GM12878 (cell line): Measurements from ENCODE around the gene GAS6. TPM values are rescaled to one million over a fixed set of nuclear protein-coding genes. Genes with fewer than 3 reads are reported as not detected.

ENCODE experiments used
- ATAC-seq: fragments of 200-7000 bp; cut with Tn5 transposase; 3 replicates; pipeline ENCODE4 v1.9.1; 2020; ENCODE audit warnings: mild to moderate bottlenecking, moderate library complexity
- BruUV-seq: library from RNA; stranded (reverse); fragments of 400-500 nt; replicated peaks from 2 replicates; lab custom pipeline; 2021; lab: Mats Ljungman, UMichigan
- CTCF ChIA-PET: fragments of 300-600 bp; sonication (Branson Sonifier 250); formaldehyde crosslinking; extraction: SDS; loops from one replicate; lab custom pipeline; 2021; ENCODE audit warnings: inconsistent platforms; lab: Yijun Ruan, JAX
- POLR2A ChIA-PET: fragments of 350-600 bp; formaldehyde crosslinking; extraction: SDS; loops from one replicate; lab custom pipeline; 2021; ENCODE audit warnings: inconsistent platforms; lab: Charles Lee
- RAD21 ChIA-PET: fragments of 300-600 bp; sonication (Branson Sonifier 250); formaldehyde crosslinking; loops from one replicate; lab custom pipeline; 2023; ENCODE audit warnings: antibody characterized with exemption; ENCODE audit not compliant: unreplicated experiment; lab: Charles Lee
- SMC1A ChIA-PET: fragments of 300-600 bp; sonication (Branson Sonifier 250); formaldehyde crosslinking; loops from one replicate; lab custom pipeline; 2023; ENCODE audit not compliant: unreplicated experiment, uncharacterized antibody; lab: Charles Lee
- DNase-seq: peaks from one replicate; pipeline ENCODE4 v3.0.0-alpha.2; 2011; ENCODE audit warnings: low read depth, low spot score
- FAIRE-seq: peaks from 3 replicates; lab custom pipeline; 2011; peaks lifted over from hg19 to GRCh38; lab: Jason Lieb, UNC
- H2AFZ ChIP-seq: 2 replicates; pipeline ENCODE4 v1.6.0; 2011; ENCODE audit warnings: low read depth, low read length, control low read depth; ENCODE audit not compliant: control insufficient read depth
- H3K27ac ChIP-seq: 2 replicates; pipeline ENCODE4 v1.5.1; 2011; ENCODE audit warnings: control low read depth; ENCODE audit not compliant: control insufficient read depth, insufficient read depth
- H3K27me3 ChIP-seq, 2 experiments: replicated peaks in 1 of 2; 2 replicates each; pipeline versions ENCODE4 v1.6.0 to v1.6.1; 2011; ENCODE audit warnings: low read length in 1 of 2; ENCODE audit not compliant: control insufficient read depth in 2 of 2, insufficient read depth in 2 of 2
- H3K36me3 ChIP-seq, 2 experiments: 2 replicates each; pipeline ENCODE4 v1.5.1; 2011; ENCODE audit warnings: low read length in 1 of 2; ENCODE audit not compliant: control insufficient read depth in 2 of 2, insufficient read depth in 2 of 2
- H3K4me1 ChIP-seq: 2 replicates; pipeline ENCODE4 v1.6.1; 2011; ENCODE audit warnings: mild to moderate bottlenecking, low read length, moderate library complexity, mixed read lengths; ENCODE audit not compliant: control insufficient read depth, insufficient read depth
- H3K4me2 ChIP-seq: 2 replicates; pipeline ENCODE4 v1.6.0; 2011; ENCODE audit warnings: control low read depth; ENCODE audit not compliant: control insufficient read depth, insufficient read depth
- H3K4me3 ChIP-seq: fragments of 200-600 bp; sonication (generic); 2 replicates; pipeline ENCODE4 v1.5.1; 2016
- H3K79me2 ChIP-seq: 2 replicates; pipeline ENCODE4 v1.6.0; 2011; ENCODE audit warnings: low read length; ENCODE audit not compliant: control insufficient read depth, insufficient read depth
- H3K9ac ChIP-seq: 2 replicates; pipeline ENCODE4 v1.8.0; 2011; ENCODE audit warnings: low read length, control low read depth, mixed read lengths; ENCODE audit not compliant: control insufficient read depth, insufficient read depth
- H3K9me3 ChIP-seq: replicated peaks from 3 replicates; pipeline ENCODE4 v1.5.1; 2011; ENCODE audit warnings: mild to moderate bottlenecking, low read length; ENCODE audit not compliant: control insufficient read depth, insufficient read depth
- H4K20me1 ChIP-seq: 2 replicates; pipeline ENCODE4 v1.6.0; 2011; ENCODE audit not compliant: control insufficient read depth, insufficient read depth
- BCL11A ChIP-seq: IDR thresholded peaks from 2 replicates; pipeline ENCODE4 v1.6.1; 2011; ENCODE audit warnings: low read depth, low read length
- CBX5 ChIP-seq: sonication (generic); IDR thresholded peaks from 2 replicates; pipeline ENCODE4 v1.6.1; 2016; ENCODE audit warnings: low read depth, moderate library complexity, mild to moderate bottlenecking, inconsistent platforms
- CHD4 ChIP-seq: fragments of 200-600 bp; sonication (generic); IDR thresholded peaks from 2 replicates; pipeline ENCODE4 v1.6.1; 2016; ENCODE audit warnings: mild to moderate bottlenecking
- CREB1 ChIP-seq: IDR thresholded peaks from 2 replicates; pipeline ENCODE4 v1.6.1; 2012; ENCODE audit warnings: low read depth, mild to moderate bottlenecking, inconsistent platforms
- EP300 ChIP-seq, 2 experiments: fragments of 150-350 bp in 1 of 2; IDR thresholded peaks; 2 replicates each; pipeline ENCODE4 v1.6.1; 2011 to 2012; ENCODE audit warnings: low read depth in 2 of 2, low read length in 2 of 2, borderline replicate concordance in 1 of 2, improper control_type of control experiment in 1 of 2, inconsistent platforms in 1 of 2; ENCODE audit not compliant: control insufficient read depth in 1 of 2
- FOS ChIP-seq: IDR thresholded peaks from 3 replicates; pipeline ENCODE4 v1.6.1; 2011; ENCODE audit warnings: borderline replicate concordance; ENCODE audit not compliant: insufficient read length; ENCODE audit errors: extremely low read depth
- NFXL1 ChIP-seq: fragments of 450-650 bp; IDR thresholded peaks from 2 replicates; pipeline ENCODE4 v1.6.1; 2017; ENCODE audit warnings: antibody characterized with exemption, mild to moderate bottlenecking, borderline replicate concordance
- NR2C2 ChIP-seq: IDR thresholded peaks from 2 replicates; pipeline ENCODE4 v1.6.1; 2011; ENCODE audit warnings: borderline replicate concordance, low read depth; ENCODE audit not compliant: control insufficient read depth, insufficient read length
- PAX5 ChIP-seq: IDR thresholded peaks from 2 replicates; pipeline ENCODE4 v1.6.1; 2011; ENCODE audit warnings: low read depth, low read length, borderline replicate concordance
- POLR2A ChIP-seq: IDR thresholded peaks from 2 replicates; pipeline ENCODE4 v1.6.1; 2011; ENCODE audit warnings: low read depth, mild to moderate bottlenecking, low read length
- SMAD1 ChIP-seq: fragments of 450-650 bp; IDR thresholded peaks from 2 replicates; pipeline ENCODE4 v1.6.1; 2018; ENCODE audit warnings: mild to moderate bottlenecking, low read depth; ENCODE audit not compliant: partially characterized antibody
- SP1 ChIP-seq: IDR thresholded peaks from one replicate; pipeline ENCODE4 v1.6.1; 2011; ENCODE audit warnings: low read depth, low read length
- WRNIP1 ChIP-seq: IDR thresholded peaks from 2 replicates; pipeline ENCODE4 v1.6.1; 2011; ENCODE audit warnings: low read depth, low read length, improper control_type of control experiment, borderline replicate concordance
- ZBED1 ChIP-seq: IDR thresholded peaks from 2 replicates; pipeline ENCODE4 v1.6.1; 2016; ENCODE audit warnings: borderline replicate concordance
- ZNF274 ChIP-seq: IDR thresholded peaks from one replicate; pipeline ENCODE4 v1.8.0; 2011; ENCODE audit not compliant: insufficient read length, insufficient read depth
- ZZZ3 ChIP-seq: IDR thresholded peaks from 2 replicates; pipeline ENCODE4 v1.6.1; 2011; ENCODE audit warnings: low read depth; ENCODE audit not compliant: control insufficient read depth, insufficient read length
- WGBS: methylation state at CpG from one replicate; pipeline ENCODE4 v1.1.6; 2016; ENCODE audit warnings: low lambda C conversion rate; ENCODE audit not compliant: insufficient replicate concordance, insufficient coverage; ENCODE audit errors: missing lambda C conversion rate; 5-methylcytosine and 5-hydroxymethylcytosine counted together
- in situ Hi-C: fragments of 300-500 bp; cut with MboI; formaldehyde crosslinking; loops from 9 replicates; pipeline ENCODE4 v1.14.3; 2018; ENCODE audit warnings: mixed read lengths
- intact Hi-C: fragments of 100-400 bp; cut with micrococcal nuclease; formaldehyde crosslinking; loops from one replicate; pipeline ENCODE4 v1.14.2; 2022; ENCODE audit not compliant: unreplicated experiment
- polyA plus RNA-seq, 11 experiments: library from polyadenylated mRNA; depleted of rRNA in 4 of 11; unstranded in 6 of 11; stranded (reverse) in 5 of 11; fragments of >200 nt; fragmentation: Nextera tagmentation in 4 of 11; fragmentation: Illumina TruSeq in 1 of 11; extraction: Ambion mirVana in 4 of 11; extraction: Trizol in 1 of 11; gene quantifications; 1 replicate in 1 of 11; 2 replicates in 10 of 11; pipeline versions ENCODE4 v1.2.1 to v1.2.3, GENCODE V29; 2011 to 2016; ENCODE audit warnings: inconsistent platforms in 2 of 11, missing spikeins in 2 of 11, low read depth in 1 of 11
- total RNA-seq, 4 experiments: library from RNA; depleted of rRNA in 3 of 4; stranded (reverse); fragments of >200 nt in 3 of 4; fragmentation: Illumina TruSeq in 1 of 4; extraction: Trizol in 1 of 4; gene quantifications; 2 replicates each; pipeline versions ENCODE4 v1.2.1 to v1.2.3, GENCODE V29; 2013 to 2021
- TF ChIP-seq, protein P1 (sequence below): IDR thresholded peaks from 2 replicates; pipeline ENCODE4 v1.6.1; 2011; ENCODE audit warnings: borderline replicate concordance, low read depth, mild to moderate bottlenecking, moderate library complexity, mixed read lengths, low read length; ENCODE audit not compliant: insufficient read depth; ENCODE audit errors: extremely low read length

Gene GAS6
- total and polyA plus RNA-seq, 10 of the 15 experiments (the other 5 are each of a cell fraction or from before 2014, with no cell fraction given): 0.03 to 0.59 (median 0.10) TPM; not detected in 2

DNA sequence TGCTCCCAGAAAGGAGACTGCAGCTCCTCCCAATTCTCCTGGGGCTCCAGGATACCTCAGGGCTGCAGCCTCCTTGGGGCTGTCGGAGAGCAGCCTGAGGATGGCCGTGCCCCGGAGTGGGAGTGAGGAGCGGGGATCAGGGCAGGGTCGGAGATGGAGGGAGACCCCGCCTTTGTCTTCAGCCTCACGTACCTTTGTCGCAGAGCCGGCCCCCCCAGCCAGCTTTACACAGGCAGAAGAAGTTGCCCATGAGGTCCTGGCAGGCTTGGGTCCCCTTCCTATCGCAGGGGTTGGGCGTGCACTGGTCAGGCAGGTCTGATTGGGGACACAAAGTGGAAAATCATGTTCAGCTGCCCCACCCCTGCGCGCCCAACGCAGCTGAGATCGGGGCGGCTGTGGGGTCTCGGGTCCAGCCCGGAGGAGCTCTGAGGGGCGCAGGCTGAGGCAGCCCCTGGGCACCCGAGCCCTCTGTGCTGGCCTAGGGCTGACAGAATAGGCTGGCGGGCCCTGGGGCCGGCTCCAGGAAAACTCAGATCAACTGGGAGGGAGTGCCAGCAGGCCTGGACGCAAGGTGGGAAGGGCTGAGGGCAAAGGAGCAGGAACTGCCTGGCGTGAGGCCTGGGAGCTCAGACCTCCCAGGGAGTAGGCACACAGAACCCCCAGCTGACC, 24.2 kb downstream of the GAS6 start:
- ATAC-seq: no peak
- no peak overlapping the region for H3K4me2 ChIP-seq

DNA sequence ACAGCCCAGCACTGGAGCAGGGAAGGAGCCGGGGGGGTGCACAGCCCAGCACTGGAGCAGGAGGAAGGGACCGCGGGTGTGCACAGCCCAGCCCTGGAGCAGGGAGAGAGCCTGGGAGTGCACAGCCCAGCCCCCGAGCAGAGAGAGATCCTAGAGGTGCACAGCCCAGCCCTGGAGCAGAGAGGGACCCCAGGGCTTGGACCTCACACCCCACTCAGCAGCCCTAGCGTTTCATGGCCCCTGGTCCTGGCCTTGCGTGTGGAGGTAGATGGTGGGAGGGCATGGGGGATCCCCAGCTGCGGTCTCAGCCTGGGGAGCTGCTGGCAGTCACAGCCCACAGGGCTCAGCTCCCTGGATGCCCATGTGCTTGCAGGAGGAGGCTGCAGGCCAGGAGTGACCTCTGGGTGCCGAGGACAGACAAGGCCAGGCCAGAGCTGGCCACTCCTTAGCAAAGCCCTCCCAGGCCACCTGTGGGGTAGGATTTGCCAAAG, 25.1 kb downstream of the GAS6 start:
- H3K4me2 ChIP-seq: no peak overlapping the region
- intact Hi-C loops (no loop called here), in situ Hi-C loops (loop anchor here (10.0 kb wide), 1 partner anchor 56 kb away; no protein-coding TSS in a partner anchor)
- no peaks in the 10 kb centered on the region for H3K9me3 ChIP-seq
- POLR2A ChIA-PET: no interaction called here
- CTCF ChIA-PET: no interaction called here
- H3K36me3 ChIP-seq: no peaks in the 10 kb centered on the region
- H3K79me2 ChIP-seq: no peaks in the 10 kb centered on the region
- no peaks in the 10 kb centered on the region for H3K27me3 ChIP-seq
- no TSS peak for BruUV-seq
- SMC1A ChIA-PET: no interaction called here
- 44% methylated on average over 8 of the region's 8 CpGs for WGBS
- DNase-seq: no peak
- H3K4me1 ChIP-seq: no peaks in the 10 kb centered on the region
- no peaks in the 10 kb centered on the region for H4K20me1 ChIP-seq
- no peak overlapping the region for H3K9ac ChIP-seq
- ATAC-seq: peak; percentile 53
- RAD21 ChIA-PET: no interaction called here
- no peak for FAIRE-seq
- no peak for TF ChIP-seq CREB1
- TF ChIP-seq NFXL1: no peak
- TF ChIP-seq SP1: no peak
- TF ChIP-seq ZZZ3: no peak
- TF ChIP-seq CBX5: no peak
- no peak for TF ChIP-seq EP300 (IDR thresholded peaks at IDR 0.05; ENCODE audit: borderline replicate concordance in 1 of 2, control insufficient read depth in 1 of 2, low read depth in 2 of 2, low read length in 2 of 2)
- no peak for TF ChIP-seq WRNIP1
- no peak for TF ChIP-seq PAX5
- H3K27ac ChIP-seq: no peak overlapping the region
- no peak overlapping the region for H2AFZ ChIP-seq
- H3K4me3 ChIP-seq: no peak overlapping the region

More for the DNA sequence above, 24.2 kb downstream of the GAS6 start:
- Histone ChIP-seq H3K27me3 (no peaks in the 10 kb centered on the region), H3K4me3 (no peak overlapping the region), H4K20me1 (no peaks in the 10 kb centered on the region), H3K9ac (no peak overlapping the region), H3K27ac (no peak overlapping the region), H3K4me1 (no peaks in the 10 kb centered on the region), H2AFZ (no peak overlapping the region), H3K9me3 (no peaks in the 10 kb centered on the region), H3K79me2 (no peaks in the 10 kb centered on the region), H3K36me3 (no peaks in the 10 kb centered on the region)
- FAIRE-seq (no peak), DNase-seq (no peak)
- SMC1A ChIA-PET: no interaction called here
- intact Hi-C loops: no loop called here
- BruUV-seq: no TSS peak
- WGBS: 77% methylated on average over 24 of the region's 24 CpGs
- RAD21 ChIA-PET: no interaction called here
- POLR2A ChIA-PET: no interaction called here
- in situ Hi-C loops: loop anchor here (10.0 kb wide), 1 partner anchor 55 kb away; no protein-coding TSS in a partner anchor
- TF ChIP-seq, protein P1, sequence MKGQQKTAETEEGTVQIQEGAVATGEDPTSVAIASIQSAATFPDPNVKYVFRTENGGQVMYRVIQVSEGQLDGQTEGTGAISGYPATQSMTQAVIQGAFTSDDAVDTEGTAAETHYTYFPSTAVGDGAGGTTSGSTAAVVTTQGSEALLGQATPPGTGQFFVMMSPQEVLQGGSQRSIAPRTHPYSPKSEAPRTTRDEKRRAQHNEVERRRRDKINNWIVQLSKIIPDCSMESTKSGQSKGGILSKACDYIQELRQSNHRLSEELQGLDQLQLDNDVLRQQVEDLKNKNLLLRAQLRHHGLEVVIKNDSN: no peak
- TF ChIP-seq CHD4 (no peak), NR2C2 (no peak), POLR2A (no peak), FOS (no peak), ZNF274 (no peak), BCL11A (no peak), ZBED1 (no peak), SMAD1 (no peak)
- CTCF ChIA-PET: no interaction called here
